ENCODE data around the gene MAML2. TPM values are rescaled to one million over a fixed set of nuclear protein-coding genes. Genes with fewer than 3 reads are reported as not detected.
"Not testable (repeated sequence)": the region's sequence is repeated elsewhere in the genome, so short reads cannot be mapped to it uniquely, and the experiment has no call there.

The MAML2 gene
- total RNA-seq, 1 donor from 2014 or later: 18.7 TPM

- Mint-ChIP-seq H3K4me3 (no peak overlapping the region), H3K9me3 (peaks cover 2% of the 10 kb centered on the region), H3K27me3 (ENCODE audit: low read depth) (no peaks in the 10 kb centered on the region), H3K36me3 (ENCODE audit: low read depth) (peaks cover 7% of the 10 kb centered on the region), H3K4me1 (peaks cover 68% of the 10 kb centered on the region), H3K27ac (ENCODE audit: unreplicated experiment) (peak overlapping the region; percentile 37)
- TF ChIP-seq CTCF (conservative IDR thresholded peaks at IDR 0.05): no peak
- no peak for DNase-seq (ENCODE audit: low read depth, low spot score)
These were observed 153.6 kb downstream of the MAML2 start for GRCh38 chr11:96189351-96189750.

- peaks cover 2% of the 10 kb centered on the region for H3K9me3 Mint-ChIP-seq
- peak overlapping the region; percentile 65 for H3K27ac Mint-ChIP-seq (ENCODE audit: unreplicated experiment)
- H3K4me3 Mint-ChIP-seq: peak overlapping the region; percentile 3
- H3K36me3 Mint-ChIP-seq (ENCODE audit: low read depth): peaks cover 7% of the 10 kb centered on the region
- no peak for TF ChIP-seq CTCF (conservative IDR thresholded peaks at IDR 0.05)
- no peak for DNase-seq (ENCODE audit: low read depth, low spot score)
- H3K4me1 Mint-ChIP-seq: peaks cover 59% of the 10 kb centered on the region
- H3K27me3 Mint-ChIP-seq (ENCODE audit: low read depth): no peaks in the 10 kb centered on the region
These were observed 154.6 kb downstream of the MAML2 start for GRCh38 chr11:96188243-96189006.

- H3K4me1 Mint-ChIP-seq: peaks cover 56% of the 10 kb centered on the region
- H3K4me3 Mint-ChIP-seq: no peak overlapping the region
These were observed 155.2 kb downstream of the MAML2 start for GRCh38 chr11:96187822-96188221.

GRCh38 chr11:96186806-96187205 lies 156.2 kb downstream of the MAML2 start:
- peaks cover 46% of the 10 kb centered on the region for H3K4me1 Mint-ChIP-seq
- no peak for DNase-seq (ENCODE audit: low read depth, low spot score)
- peaks cover 2% of the 10 kb centered on the region for H3K9me3 Mint-ChIP-seq
- H3K27ac Mint-ChIP-seq (ENCODE audit: unreplicated experiment): no peak overlapping the region
- H3K27me3 Mint-ChIP-seq (ENCODE audit: low read depth): no peaks in the 10 kb centered on the region
- no peak overlapping the region for H3K4me3 Mint-ChIP-seq
- H3K36me3 Mint-ChIP-seq (ENCODE audit: low read depth): peaks cover 7% of the 10 kb centered on the region
- TF ChIP-seq CTCF (conservative IDR thresholded peaks at IDR 0.05): no peak

More at GRCh38 chr11:96187822-96188221, 155.2 kb downstream of the MAML2 start:
- DNase-seq (ENCODE audit: low read depth, low spot score): no peak
- H3K36me3 Mint-ChIP-seq (ENCODE audit: low read depth): peaks cover 7% of the 10 kb centered on the region
- no peaks in the 10 kb centered on the region for H3K27me3 Mint-ChIP-seq (ENCODE audit: low read depth)
- peaks cover 2% of the 10 kb centered on the region for H3K9me3 Mint-ChIP-seq
- no peak for TF ChIP-seq CTCF (conservative IDR thresholded peaks at IDR 0.05)
- H3K27ac Mint-ChIP-seq (ENCODE audit: unreplicated experiment): no peak overlapping the region

GRCh38 chr11:96185220-96185768 lies 157.7 kb downstream of the MAML2 start:
- no peak for TF ChIP-seq CTCF (conservative IDR thresholded peaks at IDR 0.05)
- H3K4me3 Mint-ChIP-seq: no peak overlapping the region
- no peaks in the 10 kb centered on the region for H3K27me3 Mint-ChIP-seq (ENCODE audit: low read depth)
- H3K4me1 Mint-ChIP-seq: peaks cover 37% of the 10 kb centered on the region
- H3K27ac Mint-ChIP-seq (ENCODE audit: unreplicated experiment): no peak overlapping the region
- no peaks in the 10 kb centered on the region for H3K9me3 Mint-ChIP-seq
- DNase-seq (ENCODE audit: low read depth, low spot score): no peak
- H3K36me3 Mint-ChIP-seq (ENCODE audit: low read depth): peaks cover 1% of the 10 kb centered on the region

GRCh38 chr11:96180937-96181336 lies 162.1 kb downstream of the MAML2 start:
- DNase-seq (ENCODE audit: low read depth, low spot score); H3K27me3 Mint-ChIP-seq (ENCODE audit: low read depth); H3K9me3 Mint-ChIP-seq; H3K27ac Mint-ChIP-seq (ENCODE audit: unreplicated experiment); H3K36me3 Mint-ChIP-seq (ENCODE audit: low read depth); H3K4me3 Mint-ChIP-seq: not testable (repeated sequence)
- peaks cover 35% of the 10 kb centered on the region for H3K4me1 Mint-ChIP-seq
